Measurements from ENCODE around the gene ZBTB44.
A peak's percentile ranks its signal among the peaks of the same experiment; 100 is the strongest.

The ZBTB44 gene

GRCh38 chr11:130214861-130215530 is 99.7 kb downstream of the ZBTB44 start:
- H3K4me3 ChIP-seq (ENCODE audit: low read length) = no peak overlapping the region
- DNase-seq (ENCODE audit: low read depth) = no peak
- no peak for TF ChIP-seq CTCF (IDR thresholded peaks at IDR 0.05; ENCODE audit: insufficient read depth, low read depth, low read length, missing control alignments)

- H3K4me3 ChIP-seq (ENCODE audit: low read length) = no peak overlapping the region
- DNase-seq (ENCODE audit: low read depth) = no peak
- no peak for TF ChIP-seq CTCF (IDR thresholded peaks at IDR 0.05; ENCODE audit: insufficient read depth, low read depth, low read length, missing control alignments)
Measured at GRCh38 chr11:130213979-130214281, 100.8 kb downstream of the ZBTB44 start.

GRCh38 chr11:130213143-130213978 is 101.4 kb downstream of the ZBTB44 start:
- no peak overlapping the region for H3K4me3 ChIP-seq (ENCODE audit: low read length)
- DNase-seq (ENCODE audit: low read depth) = peak; percentile 45
- TF ChIP-seq CTCF (IDR thresholded peaks at IDR 0.05; ENCODE audit: insufficient read depth, low read depth, low read length, missing control alignments) = peak; percentile 88

- no peak for DNase-seq (ENCODE audit: low read depth)
- no peak for TF ChIP-seq CTCF (IDR thresholded peaks at IDR 0.05; ENCODE audit: insufficient read depth, low read depth, low read length, missing control alignments)
Measured at GRCh38 chr11:130212431-130212961, 102.2 kb downstream of the ZBTB44 start.

GRCh38 chr11:130211781-130212401 is 102.8 kb downstream of the ZBTB44 start:
- no peak overlapping the region for H3K4me3 ChIP-seq (ENCODE audit: low read length)
- no peak for TF ChIP-seq CTCF (IDR thresholded peaks at IDR 0.05; ENCODE audit: insufficient read depth, low read depth, low read length, missing control alignments)
- DNase-seq (ENCODE audit: low read depth) = no peak

More at GRCh38 chr11:130212431-130212961, 102.2 kb downstream of the ZBTB44 start:
- H3K4me3 ChIP-seq (ENCODE audit: low read length) = no peak overlapping the region

- no peak overlapping the region for H3K4me3 ChIP-seq (ENCODE audit: low read length)
- no peak for TF ChIP-seq CTCF (IDR thresholded peaks at IDR 0.05; ENCODE audit: insufficient read depth, low read depth, low read length, missing control alignments)
- DNase-seq (ENCODE audit: low read depth) = no peak
Measured at GRCh38 chr11:130211144-130211543, 103.6 kb downstream of the ZBTB44 start.

All from epithelial cell of esophagus (primary cell).